HG02938 (cell line): ENCODE data around the gene ZNF217.
A peak's percentile ranks its signal among the peaks of the same experiment; 100 is the strongest.
"Not testable (repeated sequence)": the region's sequence is repeated elsewhere in the genome, so short reads cannot be mapped to it uniquely, and the experiment has no call there.

ENCODE experiments used
- ATAC-seq: cut with Tn5 transposase; IDR thresholded peaks from one replicate; pipeline ENCODE4 v1.9.1; 2021; ENCODE audit warnings: mild to moderate bottlenecking, moderate library complexity; ENCODE audit not compliant: unreplicated experiment

Gene ZNF217

DNA sequence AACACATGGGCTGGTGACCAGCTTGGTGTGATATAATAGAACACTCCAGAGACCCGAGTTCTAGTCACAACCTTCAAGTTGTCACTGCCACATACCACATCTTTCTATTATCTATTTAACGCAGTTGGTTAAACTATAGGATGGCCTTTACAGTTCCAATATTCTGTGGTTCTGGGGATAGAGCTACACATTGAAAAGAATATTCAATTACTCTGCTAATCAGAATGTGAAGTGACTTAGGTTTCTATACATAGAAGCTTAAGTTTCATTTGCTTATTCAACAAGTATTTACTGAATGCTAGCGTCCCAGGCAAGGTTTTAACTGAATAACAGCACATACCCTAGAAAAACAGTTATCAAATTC, 9.1 kb downstream of the ZNF217 start:
- ATAC-seq = not testable (repeated sequence)

DNA sequence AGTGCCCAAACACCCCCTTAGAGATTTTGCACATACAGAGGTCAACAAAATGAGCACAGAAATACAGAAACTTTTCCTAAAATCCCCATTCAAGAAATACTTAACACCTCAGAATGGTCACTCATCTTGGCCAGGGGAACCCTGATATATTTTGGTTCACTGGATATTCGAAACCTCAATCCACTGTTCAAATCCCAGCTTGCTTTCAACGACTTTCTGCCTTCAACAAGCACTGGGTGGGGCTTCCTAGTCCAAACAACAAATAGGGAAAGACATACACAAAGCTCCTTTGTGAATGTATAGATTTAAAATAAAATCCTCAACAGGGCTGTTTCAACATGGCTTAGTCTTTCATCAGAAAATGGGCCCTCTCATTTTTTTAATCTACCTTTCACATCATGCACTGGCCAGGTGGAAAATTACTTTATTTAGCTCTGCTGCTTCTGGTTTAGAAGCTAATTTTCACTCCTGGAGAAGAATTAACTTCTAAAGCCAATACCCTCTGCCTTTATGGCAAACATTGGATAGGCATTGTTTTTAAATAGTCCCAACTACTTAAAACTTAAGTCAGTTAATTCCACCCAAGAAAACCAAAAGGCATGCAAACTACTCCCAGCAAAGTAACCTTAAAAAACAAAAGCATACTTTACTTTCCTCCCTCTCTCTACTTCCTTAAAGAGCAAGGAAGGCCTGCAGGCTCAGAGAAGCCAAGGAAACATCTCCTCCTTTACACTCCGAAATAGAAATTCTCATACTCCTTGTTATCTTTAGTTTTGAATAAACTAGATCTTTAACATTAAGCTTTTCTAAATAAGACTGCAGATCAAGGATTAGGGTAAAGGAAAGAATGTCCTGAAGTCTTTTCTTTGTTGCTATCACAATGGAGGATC, 9.7 kb downstream of the ZNF217 start:
- ATAC-seq = not testable (repeated sequence)

DNA sequence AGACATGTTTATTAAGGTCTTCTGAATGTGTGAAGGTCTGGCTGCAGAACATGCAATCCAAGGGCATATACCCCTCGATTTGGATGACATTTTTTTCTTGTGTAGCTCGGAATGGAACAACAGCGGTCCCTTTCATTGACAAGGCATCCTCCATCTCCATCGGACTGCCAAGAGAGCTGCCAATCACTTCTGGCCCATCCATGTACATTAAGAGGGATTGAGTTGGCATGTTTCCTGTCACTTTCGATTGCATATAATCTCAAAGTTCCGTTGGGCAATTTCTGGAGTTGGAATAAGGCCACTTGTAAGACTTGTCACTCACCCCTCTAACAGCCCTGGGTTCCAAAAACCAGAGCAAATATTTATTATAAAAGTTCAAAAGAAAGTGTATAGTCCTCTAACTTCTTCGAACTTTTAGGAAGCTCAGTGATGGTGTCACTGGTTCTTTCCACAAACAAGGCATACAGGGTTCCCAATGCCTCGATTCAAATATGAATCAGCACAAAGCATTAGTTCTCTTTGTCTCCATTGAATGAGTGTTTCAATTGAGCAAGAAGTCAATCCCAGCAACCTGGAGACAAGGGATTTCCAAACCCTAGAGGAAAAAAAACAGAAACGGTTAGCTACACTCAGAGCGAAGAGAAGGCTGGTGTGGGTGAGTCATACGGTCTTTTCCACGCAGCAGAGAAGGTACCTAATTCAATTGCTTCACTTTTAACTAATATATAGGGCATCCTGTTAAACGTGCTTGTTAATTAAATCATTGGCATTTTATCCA, 10.9 kb downstream of the ZNF217 start:
- no peak for ATAC-seq

DNA sequence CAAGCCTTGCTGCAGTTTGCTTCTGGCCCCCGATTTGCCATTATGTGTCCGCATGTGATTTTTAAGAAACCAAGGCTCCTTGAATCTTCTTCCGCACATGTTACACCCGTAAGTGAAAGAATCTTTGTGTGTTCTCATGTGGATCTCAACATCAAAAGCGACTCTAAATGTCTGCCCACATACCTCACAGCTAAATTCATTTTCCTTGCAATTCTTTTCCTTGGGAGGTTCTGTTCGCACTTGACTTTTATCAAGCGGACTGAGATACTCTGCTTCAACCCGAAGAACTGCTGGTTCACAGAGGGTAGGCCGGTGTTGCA, 11.4 kb downstream of the ZNF217 start:
- ATAC-seq = no peak

DNA sequence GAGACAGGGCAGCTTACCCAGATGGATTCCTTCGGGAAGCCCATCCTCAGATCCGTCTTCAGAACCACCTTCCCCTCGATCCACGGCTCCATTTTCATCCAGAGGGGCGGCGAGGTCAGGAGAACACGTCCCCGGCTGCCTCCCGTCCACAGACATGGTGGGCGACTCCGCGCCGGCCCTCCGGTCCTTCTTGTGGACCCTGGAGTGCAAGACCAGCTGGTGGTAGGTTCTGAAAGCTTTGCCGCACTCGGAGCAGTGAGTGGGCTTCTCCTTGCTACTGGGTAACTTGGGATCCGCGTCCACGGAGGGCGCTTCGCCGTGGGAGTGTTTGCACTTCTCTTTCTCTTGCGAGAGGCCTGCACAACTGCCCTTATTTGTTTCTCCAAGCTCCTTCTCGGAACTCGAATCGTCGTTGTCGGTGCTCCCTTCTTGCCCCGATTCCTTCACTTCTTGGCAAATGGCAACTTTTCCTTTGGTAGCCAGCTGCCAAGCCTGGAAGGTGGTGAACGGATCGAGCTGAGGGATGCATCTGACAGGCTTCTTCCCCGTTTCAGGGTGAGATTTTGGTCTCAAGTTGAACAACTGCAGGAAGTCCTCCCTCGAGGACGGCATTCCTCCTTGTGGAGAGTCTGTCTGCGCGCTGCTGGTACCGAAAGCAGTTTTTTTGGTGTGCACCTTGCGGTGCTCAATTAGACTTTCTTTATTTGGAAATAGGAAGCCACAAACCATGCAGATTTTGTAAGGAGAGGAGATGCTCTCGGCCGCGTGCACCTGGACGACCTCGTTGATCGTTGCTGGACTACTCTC, 12.0 kb downstream of the ZNF217 start:
- no peak for ATAC-seq

DNA sequence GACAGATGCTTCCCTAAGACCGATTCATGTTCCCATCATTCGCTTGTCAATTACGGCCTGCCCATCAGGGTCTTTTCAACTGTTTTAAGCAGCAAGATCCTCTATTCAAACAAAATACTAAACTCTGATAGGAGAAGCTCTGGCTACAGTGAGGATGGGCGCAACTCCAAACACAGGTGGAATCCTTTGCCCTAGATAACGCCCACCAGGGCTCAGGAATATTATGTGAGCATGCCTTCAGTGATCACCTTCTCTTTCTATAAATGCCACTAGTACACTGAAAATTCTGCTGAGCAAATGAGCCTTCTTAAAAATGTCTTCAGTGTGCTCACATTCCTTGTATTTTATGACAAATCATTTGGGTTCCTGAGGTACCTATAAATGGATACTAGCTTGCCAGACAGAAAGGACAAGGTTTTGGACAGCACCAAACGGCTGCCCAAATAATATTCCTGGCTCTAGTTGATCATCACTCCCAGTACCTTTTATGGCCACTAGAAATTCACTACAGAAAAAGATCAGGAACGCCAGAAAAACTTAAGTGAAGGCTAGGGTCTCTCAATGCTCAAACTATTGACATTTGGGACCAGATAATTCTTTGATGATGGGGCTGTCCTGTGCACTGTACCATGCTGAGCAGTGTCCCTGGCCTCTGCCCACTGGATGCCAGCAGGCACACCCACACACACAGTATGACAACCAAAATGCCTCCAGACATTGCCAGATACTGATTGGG, 13.1 kb downstream of the ZNF217 start:
- ATAC-seq = no peak

DNA sequence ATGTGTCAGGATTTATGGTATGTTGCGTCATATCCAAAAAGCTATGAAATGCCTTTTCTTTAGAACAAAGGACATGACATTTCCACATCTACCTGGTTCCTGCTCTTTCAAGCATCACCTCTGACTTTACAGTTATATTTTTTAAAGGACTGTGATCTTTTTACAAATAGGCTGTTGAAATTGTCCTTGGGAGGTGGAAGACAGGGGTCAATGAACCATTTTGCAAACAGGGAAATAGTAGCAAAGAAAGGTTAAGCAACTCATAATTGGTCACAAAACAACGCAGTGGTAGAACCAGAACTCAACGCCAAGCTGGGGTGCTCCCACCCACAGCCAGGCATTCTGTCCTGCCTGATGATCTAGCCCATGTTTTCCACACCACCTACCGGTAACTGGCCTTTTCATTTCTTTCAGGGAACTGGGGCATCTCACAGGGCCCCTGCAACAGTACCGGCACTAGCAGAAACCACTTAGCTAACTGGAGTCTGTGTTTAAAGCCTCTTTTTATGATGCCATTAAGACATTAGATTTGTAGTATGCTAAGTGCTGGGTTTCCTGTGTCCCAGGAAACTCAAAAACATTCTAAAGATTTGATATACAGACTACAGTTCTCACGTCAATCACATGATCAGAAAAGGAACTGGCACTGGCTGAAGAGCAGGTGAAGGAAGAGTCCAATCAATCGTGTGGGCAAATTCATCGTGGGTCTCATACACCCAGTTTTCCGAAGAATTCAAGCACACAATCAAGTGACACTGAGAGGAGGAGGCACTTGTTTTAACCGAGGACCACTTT, 13.9 kb downstream of the ZNF217 start:
- no peak for ATAC-seq

DNA sequence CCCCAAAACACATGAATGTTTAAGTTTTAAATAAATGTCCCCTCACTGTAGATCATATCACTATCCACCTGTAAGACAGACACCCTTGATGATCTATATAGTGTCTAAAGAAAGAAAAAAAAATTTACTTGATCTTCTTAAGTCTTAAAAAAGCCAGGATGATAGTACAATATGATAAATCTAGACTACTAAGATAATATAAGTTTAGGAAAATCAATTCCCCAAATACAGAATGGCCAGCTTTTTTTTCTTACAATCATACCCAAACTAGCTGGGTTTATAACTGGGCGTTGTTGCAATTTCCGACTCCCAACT, 14.4 kb downstream of the ZNF217 start:
- ATAC-seq = no peak

DNA sequence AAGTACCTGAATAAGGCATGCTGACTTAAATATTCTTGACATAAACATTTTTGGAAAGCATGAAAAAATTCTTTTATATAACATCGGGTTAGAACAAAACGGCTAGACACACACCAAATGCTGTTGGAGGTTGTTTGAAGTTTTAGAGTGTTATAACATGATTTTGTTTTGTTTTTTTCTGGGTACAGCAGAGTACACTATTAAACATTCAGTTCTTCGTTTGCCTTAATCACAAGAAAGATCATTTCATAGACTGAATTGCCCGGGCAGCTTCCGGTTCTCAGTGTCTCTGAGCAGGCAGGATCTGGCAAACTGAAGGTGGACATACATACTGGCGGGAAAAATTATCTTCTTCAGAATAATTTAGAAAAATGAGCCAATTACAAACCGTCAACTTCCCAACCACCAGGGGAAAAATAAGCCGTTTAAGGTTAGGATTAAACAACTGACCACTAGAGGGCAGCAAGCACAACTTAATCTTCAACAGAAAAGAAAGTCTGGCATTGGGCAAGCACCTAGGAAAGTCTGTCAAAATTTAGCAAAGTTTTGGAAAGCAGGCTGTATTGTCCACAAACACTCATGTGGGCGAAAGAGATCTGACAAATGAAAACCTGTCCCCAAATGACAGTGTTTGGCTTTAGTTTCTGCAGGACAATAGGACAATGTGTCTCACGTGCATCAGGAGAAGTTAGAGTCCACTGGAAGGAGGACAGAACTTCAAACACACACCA, 15.0 kb downstream of the ZNF217 start:
- ATAC-seq = peak; percentile 54

DNA sequence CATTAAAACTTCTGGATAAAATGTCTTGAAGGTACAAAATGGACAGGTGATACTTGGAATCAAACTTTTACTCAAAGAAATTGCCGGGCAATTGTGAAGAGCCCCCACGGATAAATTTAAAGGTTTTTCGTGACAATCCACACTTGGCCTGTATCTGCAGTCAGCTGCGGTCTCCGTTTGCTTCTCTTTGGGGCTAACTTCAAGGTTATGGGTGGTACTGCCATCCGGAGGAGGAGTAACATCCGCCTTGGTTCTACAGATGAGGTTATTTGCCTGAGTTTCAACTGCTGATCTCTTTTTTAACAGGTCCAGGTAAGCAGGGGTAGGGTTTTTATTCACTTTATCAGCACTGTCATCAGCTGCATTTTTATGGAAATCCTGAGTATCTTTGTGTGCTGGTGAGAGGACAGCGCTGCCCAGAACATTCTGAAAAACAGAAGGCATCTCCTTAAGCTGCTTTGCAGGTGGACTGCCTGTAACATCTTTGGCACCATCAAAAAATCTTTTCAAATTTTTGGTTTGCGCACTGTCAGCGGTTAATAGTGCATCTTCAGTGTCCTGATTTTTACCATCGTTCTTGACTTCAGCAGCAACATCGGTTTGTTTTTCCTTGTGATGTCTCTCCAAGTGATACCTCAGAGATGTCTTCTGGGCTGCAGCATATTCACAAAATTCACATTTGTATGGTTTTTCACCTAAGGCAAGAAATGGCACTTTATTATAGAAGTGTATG, 16.9 kb downstream of the ZNF217 start:
- ATAC-seq = no peak

DNA sequence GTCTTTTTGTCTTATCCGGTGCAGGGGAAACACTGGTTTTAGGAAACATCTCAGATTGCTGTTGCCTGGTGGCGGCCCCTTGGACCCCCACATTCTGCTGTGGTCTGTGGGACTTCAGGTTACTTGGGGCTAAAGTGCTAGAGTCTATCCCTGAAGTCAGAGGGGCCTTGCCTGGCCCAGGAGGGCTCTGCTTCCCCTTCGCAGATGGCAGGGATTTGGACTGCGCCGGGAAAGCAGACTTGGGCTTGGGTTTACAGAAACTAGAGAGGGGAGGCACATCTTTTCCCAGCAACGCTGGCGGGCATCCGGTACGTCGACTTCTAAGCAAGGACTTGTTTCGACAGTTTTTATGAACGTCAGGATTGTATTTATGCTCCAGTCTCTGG, 17.5 kb downstream of the ZNF217 start:
- no peak for ATAC-seq

DNA sequence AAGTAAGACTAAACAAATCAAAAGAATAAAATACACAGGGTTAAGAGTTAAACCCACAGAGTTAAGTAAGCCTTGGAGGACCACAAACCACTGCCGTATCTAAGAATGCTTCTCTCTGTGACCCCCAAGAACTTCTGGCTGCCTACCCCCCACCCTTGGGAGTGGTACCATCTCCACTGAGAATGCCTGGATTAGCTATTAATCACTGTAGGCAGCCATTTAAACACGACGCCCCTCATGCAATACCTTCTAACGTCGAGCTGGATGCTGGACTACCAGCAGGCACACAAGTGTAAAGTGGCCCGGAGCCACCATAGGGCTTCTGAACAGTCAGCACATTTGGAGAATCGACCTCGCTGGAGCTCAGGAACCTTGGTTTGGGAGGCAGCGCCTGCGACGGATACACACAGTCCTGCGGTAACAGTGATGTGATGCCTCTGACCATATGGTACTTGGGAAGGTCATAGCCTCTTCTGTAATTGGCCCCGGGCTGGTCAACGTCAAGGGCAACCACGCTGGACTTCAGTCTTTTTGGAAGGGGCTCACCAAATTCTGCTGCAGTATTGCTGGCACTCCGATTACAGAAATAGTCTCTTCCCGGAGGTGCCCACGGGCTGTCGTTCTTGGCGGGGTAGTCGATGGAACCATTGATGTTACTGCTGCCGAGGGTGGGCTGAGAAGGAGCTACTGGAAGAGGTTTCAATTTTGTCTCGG, 18.0 kb downstream of the ZNF217 start:
- ATAC-seq = no peak

DNA sequence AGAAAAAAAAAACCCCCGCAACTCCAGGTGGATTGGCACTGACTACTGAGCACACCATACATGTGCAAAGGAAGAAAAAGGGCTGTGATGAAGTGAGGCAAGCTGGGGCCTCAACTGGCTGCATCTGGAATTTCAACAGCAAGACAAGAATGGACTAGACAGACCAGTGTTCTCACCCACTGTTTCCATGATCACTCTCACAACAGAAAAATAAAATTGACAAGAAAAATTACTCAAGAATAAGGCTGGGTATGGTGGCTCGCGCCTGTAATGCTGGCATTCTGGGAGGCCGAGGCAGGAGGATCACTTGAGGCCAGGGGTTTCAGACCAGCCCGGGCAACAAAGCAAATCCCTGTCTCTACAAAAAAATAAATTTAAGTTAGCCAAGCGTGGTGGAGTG, 18.8 kb downstream of the ZNF217 start:
- ATAC-seq = no peak

DNA sequence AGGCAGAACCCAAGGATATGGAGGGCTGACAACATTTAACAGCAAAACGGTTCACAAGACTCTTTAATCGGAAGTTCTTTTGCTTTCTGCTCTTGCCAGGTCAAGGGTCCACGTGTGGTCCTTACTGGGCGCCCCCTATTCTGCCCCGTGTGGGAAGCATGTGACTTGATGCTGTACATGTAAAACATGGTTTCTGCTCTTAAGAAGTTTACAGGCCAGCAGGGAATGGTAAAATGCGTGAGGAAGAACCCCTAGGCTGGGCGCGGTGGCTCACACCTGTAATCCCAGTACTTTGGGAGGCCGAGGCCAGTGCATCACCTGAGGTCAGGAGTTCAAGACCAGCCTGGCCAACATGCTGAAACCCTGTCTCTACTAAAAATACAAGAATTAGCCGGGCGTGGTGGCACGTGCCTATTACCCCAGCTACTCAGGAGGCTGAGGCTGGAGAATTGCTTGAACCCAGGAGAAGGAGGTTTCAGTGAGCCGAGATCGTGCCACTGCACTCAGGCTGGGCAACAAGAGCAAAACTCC, 19.3 kb downstream of the ZNF217 start:
- ATAC-seq = no peak

DNA sequence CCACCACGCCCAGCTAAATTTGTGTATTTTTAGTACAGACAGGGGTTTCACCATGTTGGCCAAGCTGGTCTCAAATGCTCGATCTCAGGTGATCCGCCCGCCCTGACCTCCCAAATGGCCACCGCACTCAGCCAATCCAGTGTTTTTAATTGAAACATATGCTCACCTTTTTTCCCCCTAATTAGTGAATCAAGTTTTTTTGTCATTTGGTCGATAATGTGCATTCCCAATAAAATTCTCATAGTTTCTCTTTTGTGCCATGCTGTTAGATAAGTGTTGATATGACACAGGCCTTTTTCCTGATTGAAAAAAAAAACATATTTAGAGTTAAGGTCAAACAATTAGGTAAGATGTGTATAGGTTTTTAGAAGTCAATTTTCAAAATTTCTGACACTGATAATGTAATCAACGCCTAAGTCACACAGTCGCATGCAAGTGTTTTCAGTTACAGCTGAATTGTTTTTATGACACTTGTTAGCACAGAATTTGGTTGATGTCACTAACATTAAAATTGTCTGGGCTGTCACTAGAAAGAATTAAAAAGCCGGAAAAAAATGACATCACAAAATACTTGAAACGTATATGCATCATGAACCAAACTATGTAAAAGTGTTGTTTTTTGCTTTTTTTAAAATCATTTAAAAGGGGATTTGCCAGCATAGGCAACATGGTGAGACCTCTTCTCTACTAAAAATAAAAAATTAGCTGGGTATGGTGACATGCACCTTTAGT, 21.9 kb downstream of the ZNF217 start:
- no peak for ATAC-seq

DNA sequence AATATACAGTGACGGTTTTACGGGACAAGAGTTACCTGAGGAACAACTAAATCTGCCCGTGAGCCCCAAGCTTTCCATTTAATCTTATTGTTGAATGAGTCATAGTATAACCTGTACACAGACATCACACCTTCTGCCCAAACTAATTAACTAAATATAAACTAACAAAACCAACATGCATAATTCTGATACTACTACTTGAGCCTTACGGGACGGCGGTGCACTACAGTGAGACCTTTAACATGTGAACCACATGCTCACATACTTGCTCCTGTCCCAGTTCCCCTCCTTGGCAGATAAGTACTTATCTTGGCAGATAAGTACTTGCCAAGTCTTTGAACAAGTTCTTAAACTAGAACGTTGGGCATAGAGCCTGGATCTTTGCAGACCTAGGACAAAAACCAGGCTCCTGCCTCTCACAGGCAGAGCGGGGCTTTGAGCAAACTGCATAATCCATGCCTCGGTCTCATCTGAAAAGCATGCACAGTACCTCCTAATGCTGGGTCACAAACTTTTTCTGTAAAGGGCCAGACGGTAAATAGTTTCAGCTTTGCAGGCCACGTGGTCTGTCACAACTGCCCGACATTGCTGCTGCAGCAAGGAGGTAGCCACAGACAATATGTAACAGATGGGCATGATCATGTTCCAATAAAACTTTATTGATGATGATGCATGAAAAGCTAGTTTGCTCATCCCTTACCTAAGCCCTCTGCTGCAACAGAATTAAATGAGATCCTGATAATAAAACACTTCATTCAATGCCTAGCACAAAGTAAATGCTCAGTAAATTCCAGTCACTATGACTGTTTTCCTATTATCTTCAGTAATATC, 23.0 kb downstream of the ZNF217 start:
- no peak for ATAC-seq
